T-helper 1 cell treated with Interleukin-12 subunit alpha and Interleukin-12 subunit beta and Interleukin-4 antibody, amounts not matched to agents 30 ng/mL and 1 ng/mL, for 36 hours (primary cell): ENCODE results near the gene TRMT61A. TPM values are rescaled to one million over a fixed set of nuclear protein-coding genes. Genes with fewer than 3 reads are reported as not detected.

Source experiments
- total RNA-seq: library from RNA; stranded (reverse); gene quantifications from 2 replicates; pipeline ENCODE4 v1.2.3, GENCODE V29; 2022

The TRMT61A gene
- total RNA-seq, 1 donor from 2014 or later, result 11.0 TPM

Other genes with a start within 250 kb of the TRMT61A start
- 200 and 208 TPM in 2 replicates for gene EIF5, start 195.0 kb upstream of the TRMT61A start, total RNA-seq
- gene MARK3, start 143.8 kb upstream of the TRMT61A start, total RNA-seq, result 89.6 and 91.6 TPM in 2 replicates
- 3.6 and 4.2 TPM in 2 replicates for gene CKB, start 6.4 kb upstream of the TRMT61A start, total RNA-seq
- gene BAG5, start 33.5 kb downstream of the TRMT61A start, total RNA-seq, result 28.6 and 29.0 TPM in 2 replicates
- gene COA8, start 33.8 kb downstream of the TRMT61A start, total RNA-seq, result 25.0 and 26.3 TPM in 2 replicates
- 150 and 155 TPM in 2 replicates for gene KLC1, start 100.0 kb downstream of the TRMT61A start, total RNA-seq
- gene XRCC3, start 186.3 kb downstream of the TRMT61A start, total RNA-seq, result 36.1 and 39.6 TPM in 2 replicates
- gene ZFYVE21, start 186.6 kb downstream of the TRMT61A start, total RNA-seq, result 17.2 and 17.4 TPM in 2 replicates